A673 (cell line): ENCODE measurements around the gene MRPL38.

Experiments used
- EZH2 ChIP-seq: fragments of 200-600 bp; sonication (generic); IDR thresholded peaks from 2 replicates; pipeline ENCODE4 v1.6.1; 2017; ENCODE audit warnings: borderline replicate concordance, low read depth, mild to moderate bottlenecking, mixed read lengths, antibody characterized with exemption, low read length; ENCODE audit not compliant: poor library complexity, severe bottlenecking
- TF ChIP-seq, protein P1 (sequence below): fragments of 300-800, 200-600 bp; sonication (generic); conservative IDR thresholded peaks from 2 replicates; pipeline ENCODE4 v1.5.1; 2017; ENCODE audit warnings: low read depth, mild to moderate bottlenecking, antibody characterized with exemption, low read length, moderate library complexity, mixed read lengths

DNA sequence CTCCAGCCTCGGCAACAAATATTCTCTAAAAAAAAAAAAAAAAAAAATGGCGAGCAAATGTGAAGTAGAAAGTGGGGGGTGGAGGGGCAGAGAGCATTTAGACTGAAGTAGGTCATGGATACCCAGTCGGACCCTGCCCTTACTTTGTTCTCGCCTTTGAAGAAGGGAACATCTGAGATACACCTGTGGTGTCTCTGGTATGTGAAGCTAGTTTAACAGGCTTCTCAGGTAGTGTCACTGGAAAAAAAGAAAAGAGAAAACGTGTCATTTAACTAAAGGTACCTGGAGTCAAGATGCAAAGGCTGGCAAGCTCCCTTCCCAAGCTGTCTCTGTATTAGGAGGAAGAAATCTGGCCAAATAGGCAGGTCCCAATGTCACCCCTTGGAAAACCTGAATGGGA lies 28.2 kb upstream of the MRPL38 start:
- TF ChIP-seq, protein P1, sequence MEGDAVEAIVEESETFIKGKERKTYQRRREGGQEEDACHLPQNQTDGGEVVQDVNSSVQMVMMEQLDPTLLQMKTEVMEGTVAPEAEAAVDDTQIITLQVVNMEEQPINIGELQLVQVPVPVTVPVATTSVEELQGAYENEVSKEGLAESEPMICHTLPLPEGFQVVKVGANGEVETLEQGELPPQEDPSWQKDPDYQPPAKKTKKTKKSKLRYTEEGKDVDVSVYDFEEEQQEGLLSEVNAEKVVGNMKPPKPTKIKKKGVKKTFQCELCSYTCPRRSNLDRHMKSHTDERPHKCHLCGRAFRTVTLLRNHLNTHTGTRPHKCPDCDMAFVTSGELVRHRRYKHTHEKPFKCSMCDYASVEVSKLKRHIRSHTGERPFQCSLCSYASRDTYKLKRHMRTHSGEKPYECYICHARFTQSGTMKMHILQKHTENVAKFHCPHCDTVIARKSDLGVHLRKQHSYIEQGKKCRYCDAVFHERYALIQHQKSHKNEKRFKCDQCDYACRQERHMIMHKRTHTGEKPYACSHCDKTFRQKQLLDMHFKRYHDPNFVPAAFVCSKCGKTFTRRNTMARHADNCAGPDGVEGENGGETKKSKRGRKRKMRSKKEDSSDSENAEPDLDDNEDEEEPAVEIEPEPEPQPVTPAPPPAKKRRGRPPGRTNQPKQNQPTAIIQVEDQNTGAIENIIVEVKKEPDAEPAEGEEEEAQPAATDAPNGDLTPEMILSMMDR = no peak
- no peak for TF ChIP-seq EZH2
